ENCODE measurements around the gene FYN. TPM values are rescaled to one million over a fixed set of nuclear protein-coding genes. Genes with fewer than 3 reads are reported as not detected.

FYN gene
- total and polyA plus RNA-seq, 4 donors: 11.2 to 28.3 (median 19.7) TPM

DNA sequence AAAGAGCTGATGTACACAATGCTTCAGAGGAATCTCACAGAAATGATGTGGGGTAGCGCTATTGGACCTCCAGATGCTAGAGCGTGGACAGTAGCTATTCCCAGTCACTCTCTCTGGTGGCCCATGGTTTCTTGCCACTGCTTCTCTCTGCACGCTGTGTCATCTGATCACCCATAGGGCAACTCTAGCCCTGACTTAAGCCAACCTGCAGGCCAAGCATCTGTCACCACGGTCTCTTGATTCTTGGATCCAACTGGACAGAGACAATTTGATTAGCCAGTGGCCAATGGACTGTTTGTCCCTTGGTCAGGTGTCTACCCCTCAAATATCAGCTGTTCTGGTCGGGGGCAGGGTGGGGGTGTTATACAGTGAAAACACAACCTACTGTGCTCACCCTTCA lies 225.2 kb downstream of the FYN start:
- H3K4me3 ChIP-seq (ENCODE audit: low read depth in 1 of 3, low read length in 3 of 3): no peak overlapping the region
- no peak overlapping the region for H3K27ac ChIP-seq (ENCODE audit: low read depth in 1 of 2, low read length in 2 of 2)
- H3K9ac ChIP-seq (ENCODE audit: low read depth in 1 of 2, low read length in 2 of 2): no peak overlapping the region
- no peaks in the 10 kb centered on the region for H3K4me1 ChIP-seq (ENCODE audit: control insufficient read depth in 4 of 4, insufficient read depth in 4 of 4, low read length in 3 of 4)
- no peaks in the 10 kb centered on the region for H3K27me3 ChIP-seq (ENCODE audit: control insufficient read depth in 4 of 4, insufficient read depth in 4 of 4, low read length in 3 of 4)
- 97% methylated on average over 5 of the region's 5 CpGs for WGBS
- no peaks in the 10 kb centered on the region for H3K36me3 ChIP-seq (ENCODE audit: control insufficient read depth in 4 of 4, insufficient read depth in 3 of 4, low read depth in 1 of 4, low read length in 3 of 4)
- H3K9me3 ChIP-seq (ENCODE audit: control insufficient read depth in 4 of 4, low read length in 3 of 4): no peaks in the 10 kb centered on the region
- DNase-seq (ENCODE audit: low spot score): no peak
- TF ChIP-seq GABPA (IDR thresholded peaks at IDR 0.05 in 1 of 2, conservative IDR thresholded peaks at IDR 0.05 in 1 of 2) (no peak), FOXA1 (IDR thresholded peaks at IDR 0.05) (no peak), FOXA2 (IDR thresholded peaks at IDR 0.05) (no peak), RAD21 (IDR thresholded peaks at IDR 0.05) (no peak), HNF4G (IDR thresholded peaks at IDR 0.05) (no peak), TAF1 (conservative IDR thresholded peaks at IDR 0.05) (no peak)
- TF ChIP-seq, protein P1, sequence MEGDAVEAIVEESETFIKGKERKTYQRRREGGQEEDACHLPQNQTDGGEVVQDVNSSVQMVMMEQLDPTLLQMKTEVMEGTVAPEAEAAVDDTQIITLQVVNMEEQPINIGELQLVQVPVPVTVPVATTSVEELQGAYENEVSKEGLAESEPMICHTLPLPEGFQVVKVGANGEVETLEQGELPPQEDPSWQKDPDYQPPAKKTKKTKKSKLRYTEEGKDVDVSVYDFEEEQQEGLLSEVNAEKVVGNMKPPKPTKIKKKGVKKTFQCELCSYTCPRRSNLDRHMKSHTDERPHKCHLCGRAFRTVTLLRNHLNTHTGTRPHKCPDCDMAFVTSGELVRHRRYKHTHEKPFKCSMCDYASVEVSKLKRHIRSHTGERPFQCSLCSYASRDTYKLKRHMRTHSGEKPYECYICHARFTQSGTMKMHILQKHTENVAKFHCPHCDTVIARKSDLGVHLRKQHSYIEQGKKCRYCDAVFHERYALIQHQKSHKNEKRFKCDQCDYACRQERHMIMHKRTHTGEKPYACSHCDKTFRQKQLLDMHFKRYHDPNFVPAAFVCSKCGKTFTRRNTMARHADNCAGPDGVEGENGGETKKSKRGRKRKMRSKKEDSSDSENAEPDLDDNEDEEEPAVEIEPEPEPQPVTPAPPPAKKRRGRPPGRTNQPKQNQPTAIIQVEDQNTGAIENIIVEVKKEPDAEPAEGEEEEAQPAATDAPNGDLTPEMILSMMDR (IDR thresholded peaks at IDR 0.05; ENCODE audit: low read depth, low read length, missing input control): no peak
- TF ChIP-seq, protein P2, sequence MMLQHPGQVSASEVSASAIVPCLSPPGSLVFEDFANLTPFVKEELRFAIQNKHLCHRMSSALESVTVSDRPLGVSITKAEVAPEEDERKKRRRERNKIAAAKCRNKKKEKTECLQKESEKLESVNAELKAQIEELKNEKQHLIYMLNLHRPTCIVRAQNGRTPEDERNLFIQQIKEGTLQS (IDR thresholded peaks at IDR 0.05): no peak

DNA sequence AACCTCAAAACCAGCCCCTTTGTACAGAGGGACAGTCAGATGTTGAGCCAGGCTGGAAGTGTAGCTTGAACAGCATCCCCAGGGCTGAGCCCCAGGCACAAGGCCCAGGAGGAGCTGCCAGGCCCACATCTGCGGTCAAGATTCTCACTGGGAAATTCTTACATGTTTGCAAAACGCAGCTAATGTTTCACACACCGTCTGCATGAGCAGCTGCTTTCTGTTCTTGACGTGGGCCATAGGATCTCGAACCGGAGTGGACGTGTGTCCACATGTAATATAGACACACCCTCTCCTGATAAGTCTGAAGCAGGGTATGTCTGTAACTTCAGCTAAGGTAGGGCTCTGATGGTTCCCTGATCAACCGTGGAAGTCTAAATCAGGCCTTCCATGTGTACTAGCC lies 226.3 kb downstream of the FYN start:
- no peaks in the 10 kb centered on the region for H3K36me3 ChIP-seq (ENCODE audit: control insufficient read depth in 4 of 4, insufficient read depth in 3 of 4, low read depth in 1 of 4, low read length in 3 of 4)
- DNase-seq (ENCODE audit: low spot score): no peak
- 92% methylated on average over 8 of the region's 8 CpGs for WGBS
- H3K27me3 ChIP-seq (ENCODE audit: control insufficient read depth in 4 of 4, insufficient read depth in 4 of 4, low read length in 3 of 4): no peaks in the 10 kb centered on the region
- H3K27ac ChIP-seq (ENCODE audit: low read depth in 1 of 2, low read length in 2 of 2): no peak overlapping the region
- no peak overlapping the region for H3K4me3 ChIP-seq (ENCODE audit: low read depth in 1 of 3, low read length in 3 of 3)
- no peaks in the 10 kb centered on the region for H3K9me3 ChIP-seq (ENCODE audit: control insufficient read depth in 4 of 4, low read length in 3 of 4)
- TF ChIP-seq TAF1 (conservative IDR thresholded peaks at IDR 0.05): no peak
- no peak overlapping the region for H3K9ac ChIP-seq (ENCODE audit: low read depth in 1 of 2, low read length in 2 of 2)
- H3K4me1 ChIP-seq (ENCODE audit: control insufficient read depth in 4 of 4, insufficient read depth in 4 of 4, low read length in 3 of 4): no peaks in the 10 kb centered on the region

DNA sequence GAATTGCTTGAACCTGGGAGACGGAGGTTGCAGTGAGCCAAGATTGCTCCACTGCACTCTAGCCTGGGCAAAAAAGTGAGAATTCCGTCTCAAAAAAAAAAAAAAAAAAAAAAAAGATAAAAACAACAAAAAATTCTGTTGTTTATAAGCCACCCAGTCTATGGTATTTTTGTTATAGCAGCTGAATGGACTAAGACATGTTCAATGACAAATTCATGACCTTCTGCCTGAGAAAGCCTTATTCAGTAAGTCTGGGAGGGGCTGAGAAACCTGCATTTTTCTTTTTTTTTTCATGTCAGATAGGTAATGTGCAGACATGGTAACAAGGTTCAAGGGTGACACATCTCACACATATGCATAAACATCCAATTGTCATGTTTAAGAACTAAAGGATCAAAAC lies 227.2 kb downstream of the FYN start:
- TF ChIP-seq NR2F2 (IDR thresholded peaks at IDR 0.05) (no peak), GABPA (IDR thresholded peaks at IDR 0.05 in 1 of 2, conservative IDR thresholded peaks at IDR 0.05 in 1 of 2) (no peak), FOXA1 (IDR thresholded peaks at IDR 0.05) (no peak), YY1 (IDR thresholded peaks at IDR 0.05) (no peak), SP1 (IDR thresholded peaks at IDR 0.05) (no peak), EGR1 (IDR thresholded peaks at IDR 0.05; ENCODE audit: low read depth in 2 of 2) (no peak), HNF4A (conservative IDR thresholded peaks at IDR 0.05) (no peak), TAF1 (conservative IDR thresholded peaks at IDR 0.05) (no peak), RXRA (IDR thresholded peaks at IDR 0.05) (no peak)
- TF ChIP-seq, protein P2 (IDR thresholded peaks at IDR 0.05): no peak
- TF ChIP-seq, protein P3, sequence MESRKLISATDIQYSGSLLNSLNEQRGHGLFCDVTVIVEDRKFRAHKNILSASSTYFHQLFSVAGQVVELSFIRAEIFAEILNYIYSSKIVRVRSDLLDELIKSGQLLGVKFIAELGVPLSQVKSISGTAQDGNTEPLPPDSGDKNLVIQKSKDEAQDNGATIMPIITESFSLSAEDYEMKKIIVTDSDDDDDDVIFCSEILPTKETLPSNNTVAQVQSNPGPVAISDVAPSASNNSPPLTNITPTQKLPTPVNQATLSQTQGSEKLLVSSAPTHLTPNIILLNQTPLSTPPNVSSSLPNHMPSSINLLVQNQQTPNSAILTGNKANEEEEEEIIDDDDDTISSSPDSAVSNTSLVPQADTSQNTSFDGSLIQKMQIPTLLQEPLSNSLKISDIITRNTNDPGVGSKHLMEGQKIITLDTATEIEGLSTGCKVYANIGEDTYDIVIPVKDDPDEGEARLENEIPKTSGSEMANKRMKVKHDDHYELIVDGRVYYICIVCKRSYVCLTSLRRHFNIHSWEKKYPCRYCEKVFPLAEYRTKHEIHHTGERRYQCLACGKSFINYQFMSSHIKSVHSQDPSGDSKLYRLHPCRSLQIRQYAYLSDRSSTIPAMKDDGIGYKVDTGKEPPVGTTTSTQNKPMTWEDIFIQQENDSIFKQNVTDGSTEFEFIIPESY (IDR thresholded peaks at IDR 0.05): no peak
- Histone ChIP-seq H3K27me3 (ENCODE audit: control insufficient read depth in 4 of 4, insufficient read depth in 4 of 4, low read length in 3 of 4) (no peaks in the 10 kb centered on the region), H3K27ac (ENCODE audit: low read depth in 1 of 2, low read length in 2 of 2) (no peak overlapping the region), H3K9me3 (ENCODE audit: control insufficient read depth in 4 of 4, low read length in 3 of 4) (no peaks in the 10 kb centered on the region), H3K36me3 (ENCODE audit: control insufficient read depth in 4 of 4, insufficient read depth in 3 of 4, low read depth in 1 of 4, low read length in 3 of 4) (no peaks in the 10 kb centered on the region), H3K9ac (ENCODE audit: low read depth in 1 of 2, low read length in 2 of 2) (no peak overlapping the region), H3K4me3 (ENCODE audit: low read depth in 1 of 3, low read length in 3 of 3) (no peak overlapping the region), H3K4me1 (ENCODE audit: control insufficient read depth in 4 of 4, insufficient read depth in 4 of 4, low read length in 3 of 4) (no peaks in the 10 kb centered on the region)
- 50% methylated on average over 2 of the region's 2 CpGs for WGBS
- no peak for DNase-seq (ENCODE audit: low spot score)
